HUES6 (cell line): ENCODE results near the gene GRID1.

Experiments
- H3K27ac ChIP-seq: 2 replicates; pipeline ENCODE4 v1.7.0; 2013; ENCODE audit warnings: low read depth, mild to moderate bottlenecking, low read length, inconsistent platforms
- H3K27me3 ChIP-seq: 2 replicates; pipeline ENCODE4 v1.6.1; 2013; ENCODE audit warnings: low read length; ENCODE audit not compliant: control insufficient read depth, insufficient read depth
- H3K36me3 ChIP-seq: 2 replicates; pipeline ENCODE4 v1.6.1; 2013; ENCODE audit warnings: low read length; ENCODE audit not compliant: control insufficient read depth, insufficient read depth
- H3K4me1 ChIP-seq: 2 replicates; pipeline ENCODE4 v1.6.1; 2013; ENCODE audit warnings: low read length; ENCODE audit not compliant: control insufficient read depth, insufficient read depth
- H3K4me3 ChIP-seq: 2 replicates; pipeline ENCODE4 v1.5.1; 2013; ENCODE audit warnings: low read depth, low read length
- H3K9ac ChIP-seq: one replicate; pipeline ENCODE4 v1.6.1; 2013; ENCODE audit warnings: mild to moderate bottlenecking, low read length
- H3K9me3 ChIP-seq: 2 replicates; pipeline ENCODE4 v1.6.1; 2013; ENCODE audit warnings: low read depth, low read length; ENCODE audit not compliant: control insufficient read depth, insufficient read depth

GRID1 gene

GRCh38 chr10:86060386-86061277, 306.0 kb downstream of the GRID1 start:
- no peaks in the 10 kb centered on the region; the same call in 1 of the 2 replicates for H3K27me3 ChIP-seq
- no peak overlapping the region for H3K9ac ChIP-seq
- no peak overlapping the region for H3K27ac ChIP-seq
- no peaks in the 10 kb centered on the region for H3K9me3 ChIP-seq
- no peaks in the 10 kb centered on the region for H3K4me1 ChIP-seq
- no peak overlapping the region for H3K4me3 ChIP-seq
- no peaks in the 10 kb centered on the region for H3K36me3 ChIP-seq

GRCh38 chr10:86059892-86060291, 306.7 kb downstream of the GRID1 start:
- no peak overlapping the region for H3K9ac ChIP-seq
- no peaks in the 10 kb centered on the region for H3K36me3 ChIP-seq
- no peaks in the 10 kb centered on the region for H3K9me3 ChIP-seq
- H3K4me1 ChIP-seq: no peaks in the 10 kb centered on the region
- no peak overlapping the region for H3K4me3 ChIP-seq
- H3K27me3 ChIP-seq: no peaks in the 10 kb centered on the region; the same call in 1 of the 2 replicates
- no peak overlapping the region for H3K27ac ChIP-seq

- no peaks in the 10 kb centered on the region; the same call in 1 of the 2 replicates for H3K27me3 ChIP-seq
- no peaks in the 10 kb centered on the region for H3K9me3 ChIP-seq
- H3K4me1 ChIP-seq: no peaks in the 10 kb centered on the region
These were observed 307.6 kb downstream of the GRID1 start for GRCh38 chr10:86058964-86059363.

GRCh38 chr10:86057708-86058107, 308.9 kb downstream of the GRID1 start:
- Histone ChIP-seq H3K4me3 (no peak overlapping the region), H3K27ac (no peak overlapping the region), H3K36me3 (no peaks in the 10 kb centered on the region), H3K9ac (no peak overlapping the region), H3K27me3 (no peaks in the 10 kb centered on the region; the same call in 1 of the 2 replicates), H3K9me3 (no peaks in the 10 kb centered on the region), H3K4me1 (no peaks in the 10 kb centered on the region)

More at GRCh38 chr10:86058964-86059363, 307.6 kb downstream of the GRID1 start:
- H3K36me3 ChIP-seq: no peaks in the 10 kb centered on the region
- no peak overlapping the region for H3K4me3 ChIP-seq
- no peak overlapping the region for H3K9ac ChIP-seq
- no peak overlapping the region for H3K27ac ChIP-seq

GRCh38 chr10:86056672-86057071, 309.9 kb downstream of the GRID1 start:
- H3K9ac ChIP-seq: no peak overlapping the region
- H3K36me3 ChIP-seq: no peaks in the 10 kb centered on the region
- no peaks in the 10 kb centered on the region for H3K9me3 ChIP-seq
- H3K4me1 ChIP-seq: no peaks in the 10 kb centered on the region
- no peak overlapping the region for H3K4me3 ChIP-seq
- H3K27me3 ChIP-seq: no peaks in the 10 kb centered on the region; the same call in 1 of the 2 replicates
- H3K27ac ChIP-seq: no peak overlapping the region

GRCh38 chr10:86055928-86056327, 310.7 kb downstream of the GRID1 start:
- Histone ChIP-seq H3K9ac (no peak overlapping the region), H3K9me3 (no peaks in the 10 kb centered on the region), H3K4me1 (no peaks in the 10 kb centered on the region)

GRCh38 chr10:86053675-86054074, 312.9 kb downstream of the GRID1 start:
- Histone ChIP-seq H3K36me3 (no peaks in the 10 kb centered on the region), H3K4me3 (no peak overlapping the region), H3K27me3 (no peaks in the 10 kb centered on the region; the same call in 1 of the 2 replicates), H3K9me3 (no peaks in the 10 kb centered on the region), H3K9ac (no peak overlapping the region), H3K27ac (no peak overlapping the region), H3K4me1 (no peaks in the 10 kb centered on the region)

More at GRCh38 chr10:86055928-86056327, 310.7 kb downstream of the GRID1 start:
- H3K36me3 ChIP-seq: no peaks in the 10 kb centered on the region
- H3K4me3 ChIP-seq: no peak overlapping the region
- no peak overlapping the region for H3K27ac ChIP-seq
- H3K27me3 ChIP-seq: no peaks in the 10 kb centered on the region; the same call in 1 of the 2 replicates

- no peaks in the 10 kb centered on the region for H3K9me3 ChIP-seq
- no peak overlapping the region for H3K27ac ChIP-seq
- H3K4me1 ChIP-seq: peaks cover 6% of the 10 kb centered on the region; the same call in 1 of the 2 replicates
- no peak overlapping the region for H3K4me3 ChIP-seq
- H3K27me3 ChIP-seq: no peaks in the 10 kb centered on the region
- no peak overlapping the region for H3K9ac ChIP-seq
- H3K36me3 ChIP-seq: no peaks in the 10 kb centered on the region
These were observed 315.0 kb downstream of the GRID1 start for GRCh38 chr10:86051586-86051985.

GRCh38 chr10:86049442-86049841, 317.2 kb downstream of the GRID1 start:
- H3K4me3 ChIP-seq: no peak overlapping the region
- no peak overlapping the region for H3K27ac ChIP-seq
- H3K36me3 ChIP-seq: no peaks in the 10 kb centered on the region
- no peaks in the 10 kb centered on the region for H3K9me3 ChIP-seq
- peaks cover 6% of the 10 kb centered on the region; the same call in 1 of the 2 replicates for H3K4me1 ChIP-seq
- H3K27me3 ChIP-seq: no peaks in the 10 kb centered on the region
- H3K9ac ChIP-seq: no peak overlapping the region

GRCh38 chr10:86048973-86049372, 317.6 kb downstream of the GRID1 start:
- no peak overlapping the region for H3K9ac ChIP-seq
- no peak overlapping the region for H3K4me3 ChIP-seq
- no peaks in the 10 kb centered on the region for H3K9me3 ChIP-seq
- H3K27ac ChIP-seq: no peak overlapping the region
- no peaks in the 10 kb centered on the region for H3K36me3 ChIP-seq
- H3K4me1 ChIP-seq: peaks cover 6% of the 10 kb centered on the region; the same call in 1 of the 2 replicates
- no peaks in the 10 kb centered on the region for H3K27me3 ChIP-seq

GRCh38 chr10:86048571-86048970, 318.0 kb downstream of the GRID1 start:
- Histone ChIP-seq H3K9ac (no peak overlapping the region), H3K4me3 (no peak overlapping the region), H3K9me3 (no peaks in the 10 kb centered on the region), H3K27ac (no peak overlapping the region), H3K36me3 (no peaks in the 10 kb centered on the region), H3K4me1 (peaks cover 6% of the 10 kb centered on the region; the same call in 1 of the 2 replicates), H3K27me3 (no peaks in the 10 kb centered on the region)
